Left lung (tissue), 10 donors: ENCODE measurements around the gene ECHDC3. TPM values are rescaled to one million over a fixed set of nuclear protein-coding genes. Genes with fewer than 3 reads are reported as not detected.

ENCODE experiments used
- ATAC-seq: fragments of 200-7000 bp; cut with Tn5 transposase; one replicate; pipeline ENCODE4 v1.9.1; 2020; ENCODE audit warnings: moderate library complexity
- DNase-seq, 4 donors: peaks; one replicate each; pipeline ENCODE4 v3.0.0-alpha.2; 2013 to 2020
- H3K27ac ChIP-seq, 2 donors: fragments of 200-600 bp; sonication (generic) in 1 of 2; one replicate each; pipeline versions ENCODE4 v1.5.0 to v1.8.0; 2020 to 2021
- H3K27me3 ChIP-seq, 2 donors: fragments of 200-600 bp; sonication (generic) in 1 of 2; one replicate each; pipeline versions ENCODE4 v1.5.0 to v1.8.0; 2020 to 2021
- H3K36me3 ChIP-seq, 2 donors: fragments of 200-600 bp; sonication (generic) in 1 of 2; one replicate each; pipeline versions ENCODE4 v1.5.0 to v1.8.0; 2020 to 2021
- H3K4me1 ChIP-seq, 2 donors: fragments of 200-600 bp; one replicate each; pipeline ENCODE4 v1.8.0; 2021
- H3K4me3 ChIP-seq, 2 donors: fragments of 200-600 bp; sonication (generic) in 1 of 2; one replicate each; pipeline versions ENCODE4 v1.5.0 to v1.8.0; 2020 to 2021; ENCODE audit warnings: mild to moderate bottlenecking in 1 of 2
- H3K9me3 ChIP-seq, 2 donors: fragments of 200-600 bp; sonication (generic) in 1 of 2; one replicate each; pipeline versions ENCODE4 v1.5.0 to v1.8.0; 2020 to 2021
- intact Hi-C, 2 donors: fragments of 100-400 bp; cut with DNase I; formaldehyde crosslinking; loops; one replicate each; pipeline versions ENCODE4 v1.11.2 to v1.14.2; 2022
- polyA plus RNA-seq, 6 donors: library from polyadenylated mRNA; unstranded; fragments of 120-200 nt; gene quantifications; one replicate each; pipeline ENCODE4 v1.2.1, GENCODE V29; 2013; ENCODE audit not compliant: insufficient read length in 6 of 6
- total RNA-seq, 2 donors: library from RNA; stranded (reverse); fragmentation: NEBNext Ultra II Directional; extraction: Animal tissue kit (Norgen Biotek cat#: 25700); gene quantifications; one replicate each; pipeline ENCODE4 v1.2.1, GENCODE V29; 2021
- TF ChIP-seq, protein P1 (sequence below), 2 donors: fragments of 200-600 bp; sonication (generic) in 1 of 2; IDR thresholded peaks; one replicate each; pipeline versions ENCODE4 v1.5.0 to v1.8.0; 2021; ENCODE audit warnings: antibody characterized with exemption in 2 of 2
- donor health status: DM: no; HTN: yes; CAD: no.
- donor health status: DM: no; HTN: no; CAD: no.

Gene ECHDC3
- total and polyA plus RNA-seq, 8 donors = 12.4 to 32.6 (median 14.7) TPM

DNA sequence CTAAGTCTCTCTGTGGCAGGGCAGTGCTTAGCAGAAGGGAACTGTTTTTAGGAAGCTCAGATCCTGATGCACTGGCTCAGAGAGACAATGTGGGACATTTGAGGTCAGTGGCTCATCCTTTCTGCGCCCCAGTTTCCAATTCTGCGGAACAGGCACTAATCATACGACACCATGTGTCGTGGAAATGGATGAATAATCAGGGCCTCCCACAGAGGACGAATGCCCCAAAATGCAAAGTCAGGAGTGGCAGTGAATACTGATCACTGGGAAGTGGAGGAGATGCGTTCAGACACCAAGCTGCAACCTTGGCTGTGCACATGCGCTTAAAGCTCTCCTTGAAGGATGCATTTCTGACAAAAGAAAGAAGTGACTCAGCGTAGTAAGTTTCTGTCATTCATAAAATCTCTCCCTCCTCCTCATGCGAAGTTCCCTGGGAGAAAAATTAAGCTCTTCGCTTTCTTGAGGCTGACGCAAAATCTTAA is 21.9 kb upstream of the ECHDC3 start:
- intact Hi-C loops = loop anchor here in 1 of 2 donors (10.0 kb wide), 1 partner anchor 206 kb away; no protein-coding TSS in a partner anchor
- peak; percentile 28 for ATAC-seq

DNA sequence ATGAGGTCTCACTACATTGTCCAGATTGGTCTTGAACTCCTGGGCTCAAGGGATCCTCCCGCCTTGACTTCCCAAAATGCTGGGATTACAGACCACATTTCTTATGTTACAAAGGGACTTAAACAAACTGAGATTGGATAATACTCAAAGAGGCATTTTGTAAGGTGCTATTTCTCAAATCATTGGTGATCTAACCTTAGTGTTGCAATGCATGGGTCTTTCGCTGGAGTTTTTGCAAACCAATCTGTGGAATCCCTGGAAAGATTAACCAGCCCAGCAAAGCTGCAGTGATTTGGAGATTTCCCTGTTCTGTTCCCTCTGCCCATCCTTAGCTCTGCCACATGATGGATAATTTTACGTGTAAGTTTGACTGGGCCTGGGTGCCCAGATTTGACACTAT is 20.4 kb upstream of the ECHDC3 start:
- Histone ChIP-seq H3K4me3 (no peak overlapping the region), H3K4me1 (peaks cover 0 to 6% of the 10 kb centered on the region in 2 donors), H3K36me3 (no peaks in the 10 kb centered on the region), H3K27ac (no peak overlapping the region), H3K27me3 (no peaks in the 10 kb centered on the region), H3K9me3 (peaks cover 0 to 3% of the 10 kb centered on the region in 2 donors)
- TF ChIP-seq, protein P1, sequence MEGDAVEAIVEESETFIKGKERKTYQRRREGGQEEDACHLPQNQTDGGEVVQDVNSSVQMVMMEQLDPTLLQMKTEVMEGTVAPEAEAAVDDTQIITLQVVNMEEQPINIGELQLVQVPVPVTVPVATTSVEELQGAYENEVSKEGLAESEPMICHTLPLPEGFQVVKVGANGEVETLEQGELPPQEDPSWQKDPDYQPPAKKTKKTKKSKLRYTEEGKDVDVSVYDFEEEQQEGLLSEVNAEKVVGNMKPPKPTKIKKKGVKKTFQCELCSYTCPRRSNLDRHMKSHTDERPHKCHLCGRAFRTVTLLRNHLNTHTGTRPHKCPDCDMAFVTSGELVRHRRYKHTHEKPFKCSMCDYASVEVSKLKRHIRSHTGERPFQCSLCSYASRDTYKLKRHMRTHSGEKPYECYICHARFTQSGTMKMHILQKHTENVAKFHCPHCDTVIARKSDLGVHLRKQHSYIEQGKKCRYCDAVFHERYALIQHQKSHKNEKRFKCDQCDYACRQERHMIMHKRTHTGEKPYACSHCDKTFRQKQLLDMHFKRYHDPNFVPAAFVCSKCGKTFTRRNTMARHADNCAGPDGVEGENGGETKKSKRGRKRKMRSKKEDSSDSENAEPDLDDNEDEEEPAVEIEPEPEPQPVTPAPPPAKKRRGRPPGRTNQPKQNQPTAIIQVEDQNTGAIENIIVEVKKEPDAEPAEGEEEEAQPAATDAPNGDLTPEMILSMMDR (IDR thresholded peaks at IDR 0.05) = no peak
- ATAC-seq (no peak), DNase-seq (no peak)
- intact Hi-C loops = loop anchor here in 1 of 2 donors (10.0 kb wide), 1 partner anchor 207 kb away; no protein-coding TSS in a partner anchor

More for the DNA sequence above, 21.9 kb upstream of the ECHDC3 start:
- H3K27me3 ChIP-seq = peaks cover 0 to under 1% of the 10 kb centered on the region in 2 donors
- no peak overlapping the region for H3K4me3 ChIP-seq
- peaks cover 0 to 6% of the 10 kb centered on the region in 2 donors for H3K4me1 ChIP-seq
- H3K36me3 ChIP-seq = no peaks in the 10 kb centered on the region
- peaks cover 0 to 6% of the 10 kb centered on the region in 2 donors for H3K9me3 ChIP-seq
- TF ChIP-seq, protein P1 (IDR thresholded peaks at IDR 0.05) = no peak
- DNase-seq = peak in 1 of 4 donors; percentile 46
- no peak overlapping the region for H3K27ac ChIP-seq

DNA sequence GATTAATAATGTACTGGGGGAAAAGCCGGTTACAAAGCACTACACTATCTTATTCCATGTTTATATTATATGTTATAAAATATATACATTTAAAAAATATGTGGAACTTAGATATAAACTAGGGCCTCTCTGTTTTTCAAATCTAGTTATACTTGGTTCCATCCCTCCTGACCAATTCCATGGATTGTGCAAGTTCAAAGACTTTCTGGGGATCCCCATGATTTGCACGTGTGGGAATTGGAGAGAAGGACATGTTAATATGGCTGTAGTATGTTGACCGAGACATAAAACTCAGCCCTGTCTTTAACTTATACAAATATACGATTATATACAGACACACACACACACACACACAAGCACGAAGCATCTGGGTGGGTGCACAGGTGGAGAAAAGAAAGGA is 18.8 kb upstream of the ECHDC3 start:
- H3K36me3 ChIP-seq = no peaks in the 10 kb centered on the region
- intact Hi-C loops = loop anchor here in 1 of 2 donors (10.0 kb wide), 1 partner anchor 209 kb away; no protein-coding TSS in a partner anchor
- peaks cover 0 to 6% of the 10 kb centered on the region in 2 donors for H3K4me1 ChIP-seq
- TF ChIP-seq, protein P1 (IDR thresholded peaks at IDR 0.05) = no peak
- ATAC-seq = no peak
- no peaks in the 10 kb centered on the region for H3K27me3 ChIP-seq
- no peak overlapping the region for H3K4me3 ChIP-seq
- no peak overlapping the region for H3K27ac ChIP-seq
- H3K9me3 ChIP-seq = peaks cover 0 to under 1% of the 10 kb centered on the region in 2 donors
- no peak for DNase-seq

DNA sequence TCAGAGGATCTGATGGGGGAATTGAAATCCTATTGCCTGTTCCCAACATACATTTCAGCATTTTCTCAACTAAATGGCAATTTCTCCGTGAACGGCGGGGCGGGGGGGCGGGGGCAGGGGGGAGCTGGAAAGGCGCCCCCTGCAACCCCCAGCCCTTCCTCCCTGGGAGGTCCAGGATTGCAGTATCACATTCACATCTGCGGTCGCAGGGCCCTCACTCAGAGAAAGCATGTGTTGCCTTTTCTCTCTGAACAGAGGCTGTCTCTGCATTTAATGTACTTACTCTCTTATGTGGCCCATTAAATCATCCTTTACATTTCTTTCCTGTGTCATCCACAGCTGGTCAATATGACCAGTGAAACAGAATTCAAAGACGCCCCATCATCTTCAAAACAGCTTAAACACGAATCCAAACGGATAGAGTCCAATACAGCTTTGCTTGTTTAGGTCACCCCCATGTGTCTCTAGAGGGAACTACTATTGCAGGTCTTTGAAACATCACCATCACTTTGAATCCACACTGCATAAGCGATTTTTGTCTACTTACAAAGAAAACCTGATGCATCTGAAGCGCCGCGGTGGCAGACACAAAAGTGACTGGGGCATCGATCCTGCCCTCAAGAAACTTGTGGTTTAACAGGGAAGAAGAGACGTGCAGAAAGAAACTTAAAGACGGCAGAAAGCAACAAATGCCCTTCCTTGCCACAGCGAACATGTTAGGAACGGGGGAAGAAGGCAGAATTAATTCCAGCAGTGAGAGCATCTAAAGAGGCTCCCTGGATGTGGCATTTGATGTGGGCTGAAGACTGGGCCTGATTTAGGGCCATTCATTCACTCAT is 17.0 kb upstream of the ECHDC3 start:
- Histone ChIP-seq H3K27ac (no peak overlapping the region), H3K36me3 (no peaks in the 10 kb centered on the region), H3K9me3 (peaks cover 0 to 10% of the 10 kb centered on the region in 2 donors), H3K4me3 (no peak overlapping the region), H3K27me3 (no peaks in the 10 kb centered on the region), H3K4me1 (no peaks in the 10 kb centered on the region)
- intact Hi-C loops = loop anchor here (5.0 to 10.0 kb wide), 2 partner anchors 210 to 213 kb away; no protein-coding TSS in a partner anchor
- ATAC-seq (peak; percentile 91), DNase-seq (peak in 2 of 4 donors; percentile 42 to 58)
- TF ChIP-seq, protein P1 (IDR thresholded peaks at IDR 0.05) = peak; percentile 57 to 65

DNA sequence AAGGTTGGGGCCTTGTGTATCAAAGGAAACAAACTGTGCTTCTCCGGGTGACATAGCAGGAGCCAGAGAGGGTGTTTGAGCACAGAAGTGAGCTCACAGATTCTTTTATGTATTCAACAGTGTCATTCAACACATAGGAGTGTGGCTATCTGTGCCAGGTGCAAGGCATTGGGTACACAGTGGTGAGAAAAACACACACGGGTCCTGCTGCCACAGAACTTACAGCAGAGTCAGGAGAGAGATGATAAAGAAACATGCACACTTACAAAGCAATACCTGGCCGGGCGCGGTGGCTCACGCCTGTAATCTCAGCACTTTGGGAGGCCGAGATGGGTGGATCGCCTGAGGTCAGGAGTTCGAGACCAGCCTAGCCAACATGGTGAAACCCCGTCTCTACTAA is 16.3 kb upstream of the ECHDC3 start:
- intact Hi-C loops = loop anchor here (5.0 to 10.0 kb wide), 2 partner anchors 211 to 214 kb away; no protein-coding TSS in a partner anchor
- Histone ChIP-seq H3K9me3 (peaks cover 0 to 12% of the 10 kb centered on the region in 2 donors), H3K36me3 (no peaks in the 10 kb centered on the region), H3K4me1 (no peaks in the 10 kb centered on the region), H3K4me3 (no peak overlapping the region), H3K27me3 (no peaks in the 10 kb centered on the region), H3K27ac (no peak overlapping the region)
- TF ChIP-seq, protein P1 (IDR thresholded peaks at IDR 0.05) = no peak
- no peak for DNase-seq
- ATAC-seq = no peak
